Measurements from ENCODE around the gene DOCK1.

The DOCK1 gene

GRCh38 chr10:127450644-127451043, 545.4 kb downstream of the DOCK1 start:
- Histone ChIP-seq H3K9ac (ENCODE audit: low read depth, low read length) (no peak overlapping the region), H2AFZ (ENCODE audit: low read depth, low read length) (no peak overlapping the region), H3K9me3 (ENCODE audit: insufficient read depth, low read length, severe bottlenecking) (no peaks in the 10 kb centered on the region), H3K4me2 (ENCODE audit: insufficient read depth, low read length) (no peak overlapping the region), H3K4me1 (ENCODE audit: insufficient read depth, low read length) (no peaks in the 10 kb centered on the region), H4K20me1 (ENCODE audit: insufficient read depth, low read length) (no peaks in the 10 kb centered on the region), H3K4me3 (ENCODE audit: low read depth in 1 of 2, low read length in 2 of 2) (no peak overlapping the region), H3K27ac (ENCODE audit: low read length) (no peak overlapping the region), H3K79me2 (ENCODE audit: insufficient read depth, low read length) (no peaks in the 10 kb centered on the region), H3K27me3 (ENCODE audit: insufficient read depth, low read length, poor library complexity) (no peaks in the 10 kb centered on the region), H3K36me3 (ENCODE audit: insufficient read depth, low read length) (no peaks in the 10 kb centered on the region)
- ATAC-seq (ENCODE audit: insufficient read depth, low read depth) (no peak), DNase-seq (no peak)
- TF ChIP-seq EZH2 (IDR thresholded peaks at IDR 0.05; ENCODE audit: borderline replicate concordance, low read depth, low read length, severe bottlenecking) (no peak), CTCF (IDR thresholded peaks at IDR 0.05; ENCODE audit: borderline replicate concordance, extremely low read depth, low read length, poor library complexity, severe bottlenecking) (no peak)

- Histone ChIP-seq H2AFZ (ENCODE audit: low read depth, low read length) (no peak overlapping the region), H3K9ac (ENCODE audit: low read depth, low read length) (no peak overlapping the region), H3K79me2 (ENCODE audit: insufficient read depth, low read length) (no peaks in the 10 kb centered on the region), H3K27ac (ENCODE audit: low read length) (no peak overlapping the region), H3K9me3 (ENCODE audit: insufficient read depth, low read length, severe bottlenecking) (no peaks in the 10 kb centered on the region), H3K27me3 (ENCODE audit: insufficient read depth, low read length, poor library complexity) (no peaks in the 10 kb centered on the region), H3K4me2 (ENCODE audit: insufficient read depth, low read length) (no peak overlapping the region), H3K4me1 (ENCODE audit: insufficient read depth, low read length) (no peaks in the 10 kb centered on the region), H4K20me1 (ENCODE audit: insufficient read depth, low read length) (no peaks in the 10 kb centered on the region), H3K36me3 (ENCODE audit: insufficient read depth, low read length) (no peaks in the 10 kb centered on the region), H3K4me3 (ENCODE audit: low read depth in 1 of 2, low read length in 2 of 2) (no peak overlapping the region)
- TF ChIP-seq EZH2 (IDR thresholded peaks at IDR 0.05; ENCODE audit: borderline replicate concordance, low read depth, low read length, severe bottlenecking) (no peak), CTCF (IDR thresholded peaks at IDR 0.05; ENCODE audit: borderline replicate concordance, extremely low read depth, low read length, poor library complexity, severe bottlenecking) (no peak)
- DNase-seq = no peak
- no peak for ATAC-seq (ENCODE audit: insufficient read depth, low read depth)
These were observed 546.4 kb downstream of the DOCK1 start for GRCh38 chr10:127451628-127452027.

- H3K9ac ChIP-seq (ENCODE audit: low read depth, low read length) = no peak overlapping the region
- ATAC-seq (ENCODE audit: insufficient read depth, low read depth) (no peak), DNase-seq (no peak)
- no peak overlapping the region for H3K4me3 ChIP-seq (ENCODE audit: low read depth in 1 of 2, low read length in 2 of 2)
- H4K20me1 ChIP-seq (ENCODE audit: insufficient read depth, low read length) = no peaks in the 10 kb centered on the region
- no peaks in the 10 kb centered on the region for H3K4me1 ChIP-seq (ENCODE audit: insufficient read depth, low read length)
- no peak overlapping the region for H2AFZ ChIP-seq (ENCODE audit: low read depth, low read length)
- H3K4me2 ChIP-seq (ENCODE audit: insufficient read depth, low read length) = no peak overlapping the region
- H3K9me3 ChIP-seq (ENCODE audit: insufficient read depth, low read length, severe bottlenecking) = no peaks in the 10 kb centered on the region
- TF ChIP-seq EZH2 (IDR thresholded peaks at IDR 0.05; ENCODE audit: borderline replicate concordance, low read depth, low read length, severe bottlenecking) = no peak
- TF ChIP-seq CTCF (IDR thresholded peaks at IDR 0.05; ENCODE audit: borderline replicate concordance, extremely low read depth, low read length, poor library complexity, severe bottlenecking) = no peak
- no peaks in the 10 kb centered on the region for H3K79me2 ChIP-seq (ENCODE audit: insufficient read depth, low read length)
- no peak overlapping the region for H3K27ac ChIP-seq (ENCODE audit: low read length)
- H3K27me3 ChIP-seq (ENCODE audit: insufficient read depth, low read length, poor library complexity) = no peaks in the 10 kb centered on the region
- H3K36me3 ChIP-seq (ENCODE audit: insufficient read depth, low read length) = no peaks in the 10 kb centered on the region
These were observed 547.3 kb downstream of the DOCK1 start for GRCh38 chr10:127452568-127452967.

GRCh38 chr10:127453706-127454105, 548.5 kb downstream of the DOCK1 start:
- H3K9ac ChIP-seq (ENCODE audit: low read depth, low read length) = no peak overlapping the region
- H3K27me3 ChIP-seq (ENCODE audit: insufficient read depth, low read length, poor library complexity) = no peaks in the 10 kb centered on the region
- no peaks in the 10 kb centered on the region for H3K9me3 ChIP-seq (ENCODE audit: insufficient read depth, low read length, severe bottlenecking)
- DNase-seq = no peak
- H3K36me3 ChIP-seq (ENCODE audit: insufficient read depth, low read length) = no peaks in the 10 kb centered on the region
- no peak overlapping the region for H3K27ac ChIP-seq (ENCODE audit: low read length)
- no peak overlapping the region for H3K4me2 ChIP-seq (ENCODE audit: insufficient read depth, low read length)
- no peaks in the 10 kb centered on the region for H4K20me1 ChIP-seq (ENCODE audit: insufficient read depth, low read length)
- no peak for ATAC-seq (ENCODE audit: insufficient read depth, low read depth)
- H3K79me2 ChIP-seq (ENCODE audit: insufficient read depth, low read length) = no peaks in the 10 kb centered on the region
- no peak for TF ChIP-seq EZH2 (IDR thresholded peaks at IDR 0.05; ENCODE audit: borderline replicate concordance, low read depth, low read length, severe bottlenecking)
- TF ChIP-seq CTCF (IDR thresholded peaks at IDR 0.05; ENCODE audit: borderline replicate concordance, extremely low read depth, low read length, poor library complexity, severe bottlenecking) = no peak
- no peak overlapping the region for H3K4me3 ChIP-seq (ENCODE audit: low read depth in 1 of 2, low read length in 2 of 2)
- H3K4me1 ChIP-seq (ENCODE audit: insufficient read depth, low read length) = no peaks in the 10 kb centered on the region
- no peak overlapping the region for H2AFZ ChIP-seq (ENCODE audit: low read depth, low read length)

Data from DND-41 (cell line).